HEK293 (cell line): Measurements from ENCODE around the gene ZNF396.

ENCODE experiments used
- CTCF ChIP-seq: fragments of 450-650 bp; formaldehyde crosslinking; IDR thresholded peaks from 2 replicates; pipeline ENCODE4 v1.5.1; 2016; ENCODE audit warnings: missing biosample characterization, missing genetic modification characterization
- HOXA7 ChIP-seq: sonication (generic); formaldehyde crosslinking; IDR thresholded peaks from 2 replicates; pipeline ENCODE4 v1.8.1; 2022; ENCODE audit warnings: missing genetic modification reagents, borderline replicate concordance
- PRDM10 ChIP-seq: fragments of 450-650 bp; formaldehyde crosslinking; IDR thresholded peaks from 2 replicates; pipeline ENCODE4 v1.5.1; 2016; ENCODE audit warnings: missing biosample characterization, missing genetic modification characterization
- ZBTB49 ChIP-seq: fragments of 450-650 bp; formaldehyde crosslinking; IDR thresholded peaks from 2 replicates; pipeline ENCODE4 v1.5.1; 2016; ENCODE audit warnings: missing biosample characterization, missing genetic modification characterization, low read depth

- no peak for TF ChIP-seq PRDM10 (tag by site-specific recombination)
- no peak for TF ChIP-seq CTCF (tag by site-specific recombination)
- TF ChIP-seq ZBTB49 (tag by site-specific recombination): no peak
- TF ChIP-seq HOXA7 (CRISPR knock-in tag): no peak
These were observed 50.3 kb downstream of the ZNF396 start for GRCh38 chr18:35326695-35327387.
